HEK293 (cell line): ENCODE measurements around the gene KBTBD8.
A peak's percentile ranks its signal among the peaks of the same experiment; 100 is the strongest.

ENCODE experiments used
- AEBP2 ChIP-seq: fragments of 450-650 bp; formaldehyde crosslinking; IDR thresholded peaks from 2 replicates; pipeline ENCODE4 v1.5.1; 2016; ENCODE audit warnings: missing biosample characterization, missing genetic modification characterization, borderline replicate concordance
- KLF16 ChIP-seq: fragments of 450-650 bp; formaldehyde crosslinking; IDR thresholded peaks from 2 replicates; pipeline ENCODE4 v1.5.1; 2017; ENCODE audit warnings: missing biosample characterization, missing genetic modification characterization
- OSR2 ChIP-seq: fragments of 450-650 bp; formaldehyde crosslinking; IDR thresholded peaks from 2 replicates; pipeline ENCODE4 v1.5.1; 2016; ENCODE audit warnings: missing biosample characterization, missing genetic modification characterization
- SETDB1 ChIP-seq: IDR thresholded peaks from one replicate; pipeline ENCODE4 v1.6.1; 2017; ENCODE audit warnings: mild to moderate bottlenecking, low read length, moderate library complexity, mixed read lengths; ENCODE audit not compliant: insufficient read length
- SP3 ChIP-seq: fragments of 450-650 bp; formaldehyde crosslinking; IDR thresholded peaks from 2 replicates; pipeline ENCODE4 v1.5.1; 2016; ENCODE audit warnings: missing biosample characterization, missing genetic modification characterization
- YY1 ChIP-seq: fragments of 450-650 bp; formaldehyde crosslinking; IDR thresholded peaks from 2 replicates; pipeline ENCODE4 v1.5.1; 2018; ENCODE audit warnings: missing biosample characterization, missing genetic modification characterization
- ZBTB17 ChIP-seq: fragments of 450-650 bp; formaldehyde crosslinking; IDR thresholded peaks from 2 replicates; pipeline ENCODE4 v1.5.1; 2016; ENCODE audit warnings: missing biosample characterization, missing genetic modification characterization
- ZBTB21 ChIP-seq: fragments of 450-650 bp; formaldehyde crosslinking; IDR thresholded peaks from 2 replicates; pipeline ENCODE4 v1.5.1; 2017; ENCODE audit warnings: missing biosample characterization, missing genetic modification characterization
- ZBTB44 ChIP-seq: fragments of 450-650 bp; IDR thresholded peaks from 2 replicates; pipeline ENCODE4 v1.5.1; 2018; ENCODE audit warnings: missing biosample characterization, mild to moderate bottlenecking, missing genetic modification characterization
- ZFP3 ChIP-seq: fragments of 450-650 bp; formaldehyde crosslinking; IDR thresholded peaks from 2 replicates; pipeline ENCODE4 v1.5.1; 2016; ENCODE audit warnings: low read depth, missing biosample characterization, missing genetic modification characterization
- ZNF10 ChIP-seq: fragments of 450-650 bp; formaldehyde crosslinking; IDR thresholded peaks from 2 replicates; pipeline ENCODE4 v1.5.1; 2017; ENCODE audit warnings: missing biosample characterization, missing genetic modification characterization
- ZNF114 ChIP-seq: fragments of 450-650 bp; formaldehyde crosslinking; IDR thresholded peaks from 2 replicates; pipeline ENCODE4 v1.5.0; 2017; ENCODE audit warnings: missing biosample characterization, missing genetic modification characterization
- ZNF148 ChIP-seq: fragments of 450-650 bp; formaldehyde crosslinking; IDR thresholded peaks from 2 replicates; pipeline ENCODE4 v1.5.0; 2017; ENCODE audit warnings: missing biosample characterization, missing genetic modification characterization, borderline replicate concordance
- ZNF2 ChIP-seq: fragments of 450-650 bp; formaldehyde crosslinking; IDR thresholded peaks from 2 replicates; pipeline ENCODE4 v1.5.1; 2016; ENCODE audit warnings: missing biosample characterization, missing genetic modification characterization
- ZNF211 ChIP-seq: fragments of 450-650 bp; formaldehyde crosslinking; IDR thresholded peaks from 2 replicates; pipeline ENCODE4 v1.5.1; 2016; ENCODE audit warnings: low read depth, missing biosample characterization, missing genetic modification characterization
- ZNF335 ChIP-seq: fragments of 450-650 bp; formaldehyde crosslinking; conservative IDR thresholded peaks from 2 replicates; pipeline ENCODE4 v1.5.1; 2016; ENCODE audit warnings: missing biosample characterization, missing genetic modification characterization
- ZNF513 ChIP-seq: fragments of 450-650 bp; IDR thresholded peaks from 2 replicates; pipeline ENCODE4 v1.5.1; 2018; ENCODE audit warnings: missing biosample characterization, missing genetic modification characterization
- ZNF521 ChIP-seq: fragments of 450-650 bp; formaldehyde crosslinking; IDR thresholded peaks from 2 replicates; pipeline ENCODE4 v1.5.1; 2017; ENCODE audit warnings: missing biosample characterization, mild to moderate bottlenecking, missing genetic modification characterization
- ZNF544 ChIP-seq: fragments of 450-650 bp; formaldehyde crosslinking; IDR thresholded peaks from 2 replicates; pipeline ENCODE4 v1.5.0; 2017; ENCODE audit warnings: missing biosample characterization, missing genetic modification characterization
- ZNF580 ChIP-seq: fragments of 450-650 bp; formaldehyde crosslinking; IDR thresholded peaks from 2 replicates; pipeline ENCODE4 v1.5.1; 2016; ENCODE audit warnings: missing biosample characterization, missing genetic modification characterization
- ZNF585B ChIP-seq: fragments of 450-650 bp; formaldehyde crosslinking; IDR thresholded peaks from 2 replicates; pipeline ENCODE4 v1.5.1; 2016; ENCODE audit warnings: missing biosample characterization, missing genetic modification characterization
- ZNF621 ChIP-seq: fragments of 450-650 bp; formaldehyde crosslinking; IDR thresholded peaks from 2 replicates; pipeline ENCODE4 v1.5.1; 2017; ENCODE audit warnings: missing biosample characterization, missing genetic modification characterization
- ZNF658 ChIP-seq: fragments of 450-650 bp; formaldehyde crosslinking; IDR thresholded peaks from 2 replicates; pipeline ENCODE4; 2016; ENCODE audit warnings: missing biosample characterization, missing genetic modification characterization
- ZNF664 ChIP-seq: fragments of 450-650 bp; formaldehyde crosslinking; IDR thresholded peaks from 2 replicates; pipeline ENCODE4 v1.5.1; 2016; ENCODE audit warnings: missing biosample characterization, missing genetic modification characterization
- ZNF670 ChIP-seq: fragments of 450-650 bp; formaldehyde crosslinking; IDR thresholded peaks from 2 replicates; pipeline ENCODE4 v1.5.1; 2016; ENCODE audit warnings: missing biosample characterization, missing genetic modification characterization, low read depth
- ZNF692 ChIP-seq: fragments of 450-650 bp; formaldehyde crosslinking; IDR thresholded peaks from 2 replicates; pipeline ENCODE4 v1.5.1; 2016; ENCODE audit warnings: missing biosample characterization, missing genetic modification characterization
- ZNF704 ChIP-seq: fragments of 450-650 bp; formaldehyde crosslinking; IDR thresholded peaks from 2 replicates; pipeline ENCODE4 v1.5.1; 2016; ENCODE audit warnings: missing biosample characterization, missing genetic modification characterization
- ZNF76 ChIP-seq: fragments of 450-650 bp; formaldehyde crosslinking; IDR thresholded peaks from 2 replicates; pipeline ENCODE4; 2016; ENCODE audit warnings: low read depth, missing biosample characterization, missing genetic modification characterization, borderline replicate concordance
- ZSCAN16 ChIP-seq: fragments of 450-650 bp; formaldehyde crosslinking; IDR thresholded peaks from 2 replicates; pipeline ENCODE4 v1.5.1; 2016; ENCODE audit warnings: missing biosample characterization, missing genetic modification characterization
- ZSCAN30 ChIP-seq: fragments of 450-650 bp; IDR thresholded peaks from 2 replicates; pipeline ENCODE4 v1.5.1; 2018; ENCODE audit warnings: missing biosample characterization, mild to moderate bottlenecking, missing genetic modification characterization, moderate library complexity
- ZXDB ChIP-seq: fragments of 450-650 bp; formaldehyde crosslinking; IDR thresholded peaks from 2 replicates; pipeline ENCODE4 v1.5.1; 2016; ENCODE audit warnings: missing biosample characterization, missing genetic modification characterization

KBTBD8 gene

GRCh38 chr3:66998113-66998903 is at the start of gene KBTBD8 (continued):
- TF ChIP-seq ZNF585B (tag by site-specific recombination) (no peak), AEBP2 (no peak), ZNF335 (tag by site-specific recombination) (peak; percentile 93), ZNF521 (tag by site-specific recombination) (no peak), ZFP3 (tag by site-specific recombination) (no peak), ZNF114 (tag by site-specific recombination) (no peak), ZNF211 (tag by site-specific recombination) (no peak), ZNF148 (no peak), ZNF10 (tag by site-specific recombination) (no peak), ZNF76 (peak; percentile 86), ZNF580 (tag by site-specific recombination) (no peak), OSR2 (0 out of 2 replicates have a peak, but pooled peaks have one; percentile 8), ZNF513 (tag by site-specific recombination) (no peak), KLF16 (tag by site-specific recombination) (peak; percentile 76), ZSCAN16 (tag by site-specific recombination) (no peak), ZNF670 (tag by site-specific recombination) (no peak), SETDB1 (no peak), ZBTB44 (tag by site-specific recombination) (no peak), ZNF544 (tag by site-specific recombination) (no peak), ZBTB17 (no peak; the same call in 1 of the 2 replicates), SP3 (peak; percentile 83), ZSCAN30 (tag by site-specific recombination) (no peak), ZNF664 (tag by site-specific recombination) (no peak), ZNF658 (tag by site-specific recombination) (no peak), ZBTB21 (tag by site-specific recombination) (no peak), ZXDB (tag by site-specific recombination) (no peak; the same call in 1 of the 2 replicates), ZNF692 (tag by site-specific recombination) (peak; percentile 100), ZNF2 (tag by site-specific recombination) (peak; percentile 74), ZNF704 (tag by site-specific recombination) (no peak), ZNF621 (tag by site-specific recombination) (no peak), YY1 (tag by site-specific recombination) (0 out of 2 replicates have a peak, but pooled peaks have one; percentile 57)
